Measurements from ENCODE around the gene TPST2. TPM values are rescaled to one million over a fixed set of nuclear protein-coding genes. Genes with fewer than 3 reads are reported as not detected.

The TPST2 gene
- total and polyA plus RNA-seq, 9 of the 15 experiments (the other 6 are each of a cell fraction or from before 2014, with no cell fraction given), result 14.2 to 123 (median 60.1) TPM

GRCh38 chr22:26623984-26624383 is 34.1 kb upstream of the TPST2 start (continued):
- TF ChIP-seq ZBTB9 (CRISPR knock-in tag; IDR thresholded peaks at IDR 0.05), result no peak
- TF ChIP-seq SRSF3 (IDR thresholded peaks at IDR 0.05; ENCODE audit: insufficient read depth, low read length), result no peak
- TF ChIP-seq ZBTB1 (CRISPR knock-in tag; IDR thresholded peaks at IDR 0.05; ENCODE audit: borderline replicate concordance, low read depth), result no peak
- TF ChIP-seq PATZ1 (CRISPR knock-in tag; IDR thresholded peaks at IDR 0.05; ENCODE audit: borderline replicate concordance), result no peak

- H3K27ac ChIP-seq (ENCODE audit: extremely low read depth, low read depth, low read length), result no peak within 1 kb of the TSS; the same call in 2 of the 3 replicates
- intact Hi-C loops (cut with micrococcal nuclease) (no loop called here), in situ Hi-C loops (cut with MboI) (no loop called here)
- no peaks in the 10 kb centered on the region for H3K36me3 ChIP-seq (ENCODE audit: control insufficient read depth, insufficient read depth, low read length)
- ChIA-PET CTCF (ENCODE audit: low intra/inter-chr PET ratio) (no interaction called here), POLR2A (interaction anchor here (1.1 to 1.3 kb wide), 2 partner anchors 11 to 12 kb away, joined by 3 read pairs; no protein-coding TSS in a partner anchor)
- no peak for DNase-seq (ENCODE audit: extremely low read depth in 1 of 4, low spot score in 3 of 4)
- BruUV-seq (replicated peaks), result no TSS peak
- no peak within 1 kb of the TSS for H3K4me3 ChIP-seq
- no peaks in the 10 kb centered on the region for H3K9me3 ChIP-seq (replicated peaks; ENCODE audit: control insufficient read depth, insufficient read depth, low read depth, low read length)
- WGBS (ENCODE audit: insufficient coverage, low coverage, missing lambda C conversion rate), result 68% methylated on average over 3 of the region's 7 CpGs
- H3K27me3 ChIP-seq (ENCODE audit: control insufficient read depth in 2 of 2, insufficient read depth in 2 of 2, low read length in 2 of 2), result no peaks in the 10 kb centered on the region
- H4K20me1 ChIP-seq (replicated peaks; ENCODE audit: control insufficient read depth, insufficient read depth, low read length), result no peaks in the 10 kb centered on the region
- H3K79me2 ChIP-seq (ENCODE audit: control insufficient read depth, insufficient read depth, low read length), result no peaks in the 10 kb centered on the region
- H3K9ac ChIP-seq (ENCODE audit: insufficient read depth in 1 of 2, low read depth in 2 of 2, low read length in 2 of 2), result peak within 1 kb of the TSS; percentile 43 to 62; a peak in 2 of 4 replicates
- no peak for ATAC-seq
- no peak for FAIRE-seq
- H3K9me1 ChIP-seq (ENCODE audit: control insufficient read depth, insufficient read depth, low read length), result no peaks in the 10 kb centered on the region
- H3K4me2 ChIP-seq (ENCODE audit: insufficient read depth, low read length), result no peak within 1 kb of the TSS
- peaks cover 38 to 43% of the 10 kb centered on the region in 2 experiments for H3K4me1 ChIP-seq (replicated peaks in 1 of 2; ENCODE audit: control insufficient read depth in 2 of 2, insufficient read depth in 2 of 2, low read length in 2 of 2)
- H2AFZ ChIP-seq (ENCODE audit: low read depth, low read length), result peak within 1 kb of the TSS; percentile 49
- peak; percentile 20; the same call in 1 of the 2 replicates for TF ChIP-seq ZNF316 (IDR thresholded peaks at IDR 0.05)
- TF ChIP-seq MAFK (IDR thresholded peaks at IDR 0.05; ENCODE audit: low read length), result 0 out of 2 replicates have a peak, but pooled peaks have one; percentile 15
- TF ChIP-seq C11orf30 (IDR thresholded peaks at IDR 0.05; ENCODE audit: low read depth), result peak; percentile 24; the same call in 1 of the 2 replicates
- no peak for TF ChIP-seq HCFC1 (IDR thresholded peaks at IDR 0.05; ENCODE audit: low read depth, low read length)
- no peak for TF ChIP-seq KDM4B (IDR thresholded peaks at IDR 0.05; ENCODE audit: borderline replicate concordance in 2 of 2, low read depth in 1 of 2)
Measured at GRCh38 chr22:26621663-26622062, 31.7 kb upstream of the TPST2 start, which contains the start of gene CRYBA4. CRYBA4 (plus strand) TSS chr22:26621963; CDS start chr22:26622597, 634 bp downstream.
